Activated CD8-positive, alpha-beta memory T cell treated with anti-CD3 and anti-CD28 coated beads, Interleukin-2, amount 50 U/mL, for 1 hour (primary cell): ENCODE data around the gene ANO2.

Experiments
- DNase-seq: peaks from one replicate; pipeline ENCODE4 v3.0.0-alpha.2; 2020; ENCODE audit errors: extremely low read depth

Gene ANO2

GRCh38 chr12:5778821-5779220 is 166.2 kb downstream of the ANO2 start:
- no peak for DNase-seq

- no peak for DNase-seq
These were observed 167.6 kb downstream of the ANO2 start for GRCh38 chr12:5777451-5777850.

- DNase-seq = no peak
These were observed 169.0 kb downstream of the ANO2 start for GRCh38 chr12:5776091-5776490.

- no peak for DNase-seq
These were observed 171.5 kb downstream of the ANO2 start for GRCh38 chr12:5773550-5773949.

GRCh38 chr12:5771756-5772155 is 173.3 kb downstream of the ANO2 start:
- no peak for DNase-seq

GRCh38 chr12:5770727-5771126 is 174.3 kb downstream of the ANO2 start:
- DNase-seq = no peak

GRCh38 chr12:5768581-5769196 is 176.4 kb downstream of the ANO2 start:
- no peak for DNase-seq

GRCh38 chr12:5768171-5768570 is 176.9 kb downstream of the ANO2 start:
- no peak for DNase-seq

- DNase-seq = no peak
These were observed 186.7 kb downstream of the ANO2 start for GRCh38 chr12:5758347-5758746.

- no peak for DNase-seq
These were observed 188.7 kb downstream of the ANO2 start for GRCh38 chr12:5756338-5756842.

GRCh38 chr12:5748027-5748426 is 197.0 kb downstream of the ANO2 start:
- DNase-seq = no peak

GRCh38 chr12:5746917-5747316 is 198.1 kb downstream of the ANO2 start:
- DNase-seq = no peak

- DNase-seq = no peak
These were observed 198.8 kb downstream of the ANO2 start for GRCh38 chr12:5746036-5746908.

- DNase-seq = peak; percentile 11
These were observed 199.7 kb downstream of the ANO2 start for GRCh38 chr12:5745251-5745888.

- no peak for DNase-seq
These were observed 202.8 kb downstream of the ANO2 start for GRCh38 chr12:5742258-5742657.

- no peak for DNase-seq
These were observed 205.1 kb downstream of the ANO2 start for GRCh38 chr12:5739917-5740316.

GRCh38 chr12:5737778-5738177 is 207.3 kb downstream of the ANO2 start:
- no peak for DNase-seq

- no peak for DNase-seq
These were observed 208.5 kb downstream of the ANO2 start for GRCh38 chr12:5736527-5736926.

- DNase-seq = no peak
These were observed 209.0 kb downstream of the ANO2 start for GRCh38 chr12:5736016-5736415.

GRCh38 chr12:5733916-5734315 is 211.1 kb downstream of the ANO2 start:
- DNase-seq = no peak

- DNase-seq = no peak
These were observed 211.8 kb downstream of the ANO2 start for GRCh38 chr12:5733136-5733755.

GRCh38 chr12:5730962-5731361 is 214.1 kb downstream of the ANO2 start:
- DNase-seq = no peak
